Activated T-cell treated with anti-CD3 and anti-CD28 coated beads for 1 hour (primary cell): ENCODE data around the gene HOXC12.

ENCODE experiments used
- DNase-seq: peaks from one replicate; pipeline ENCODE4 v3.0.0-alpha.2; 2020; ENCODE audit warnings: low read depth

Gene HOXC12

GRCh38 chr12:53996240-53997203 lies 41.8 kb downstream of the HOXC12 start:
- no peak for DNase-seq

- DNase-seq = no peak
Observed at GRCh38 chr12:53997204-53998109, 42.8 kb downstream of the HOXC12 start.

DNA sequence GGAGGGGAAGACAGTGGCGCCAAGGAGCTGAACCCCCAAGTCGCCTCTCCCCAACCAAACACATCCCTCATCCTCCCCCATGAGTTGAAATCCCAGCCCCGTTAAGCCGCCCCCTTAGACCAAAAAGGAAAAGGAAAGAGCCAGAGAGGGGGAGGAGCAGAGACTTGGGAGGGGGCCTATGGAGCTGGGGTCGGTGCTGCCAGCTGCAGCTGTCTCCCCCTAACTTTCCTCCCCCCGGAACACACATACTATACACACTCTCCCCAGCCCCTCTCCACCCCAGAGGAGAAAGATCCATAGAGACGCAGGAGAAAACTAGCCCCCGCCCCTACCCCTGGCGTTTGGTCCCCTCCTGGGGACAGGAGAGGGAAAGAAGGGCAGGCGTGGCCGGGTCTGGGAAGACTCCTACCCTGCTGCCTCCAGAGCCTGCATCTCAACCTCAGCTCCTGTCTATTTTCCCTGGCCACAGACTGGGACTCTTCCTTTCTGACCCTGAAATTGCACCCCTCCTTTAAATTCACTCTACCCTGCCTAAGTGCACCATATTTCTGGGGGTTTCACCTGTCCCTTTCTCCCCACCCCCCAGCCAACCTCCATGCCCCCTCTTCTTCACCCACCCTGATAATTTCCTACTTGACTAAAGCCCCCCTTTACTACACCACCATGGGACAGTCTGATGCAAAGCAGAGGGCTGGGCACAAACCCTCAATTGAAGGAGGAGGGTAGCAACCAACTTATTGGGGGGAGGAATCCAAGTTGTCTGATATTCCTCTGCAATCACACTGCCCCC lies 43.6 kb downstream of the HOXC12 start:
- no peak for DNase-seq

DNA sequence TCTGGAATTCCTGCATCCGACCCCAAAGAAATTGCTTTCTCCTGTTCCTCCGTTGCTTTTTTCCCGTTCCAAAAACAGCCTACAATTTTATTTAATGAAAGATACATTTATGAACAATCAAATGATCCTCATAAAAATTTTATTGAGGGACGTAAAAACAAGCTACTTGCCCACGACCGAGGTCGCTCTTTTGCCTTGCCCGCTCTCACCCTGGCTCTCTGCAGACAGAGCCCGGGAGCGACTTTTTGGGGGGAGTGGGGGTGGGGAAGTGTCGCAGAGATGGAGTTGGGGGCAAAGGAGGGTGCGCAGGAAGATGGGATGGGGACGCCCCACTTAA lies 44.2 kb downstream of the HOXC12 start:
- DNase-seq = no peak

GRCh38 chr12:53999559-54000115 lies 44.9 kb downstream of the HOXC12 start:
- no peak for DNase-seq

GRCh38 chr12:54000116-54001114 lies 45.7 kb downstream of the HOXC12 start, which contains the start of gene HOXC9:
Gene HOXC9 (plus strand): TSS chr12:54000161. CDS start chr12:54000189, 28 bp downstream.
- DNase-seq = no peak

- DNase-seq = no peak
Observed at GRCh38 chr12:54001283-54002187, 46.8 kb downstream of the HOXC12 start.

- DNase-seq = no peak
Observed at GRCh38 chr12:54002278-54002914, 47.7 kb downstream of the HOXC12 start.

DNA sequence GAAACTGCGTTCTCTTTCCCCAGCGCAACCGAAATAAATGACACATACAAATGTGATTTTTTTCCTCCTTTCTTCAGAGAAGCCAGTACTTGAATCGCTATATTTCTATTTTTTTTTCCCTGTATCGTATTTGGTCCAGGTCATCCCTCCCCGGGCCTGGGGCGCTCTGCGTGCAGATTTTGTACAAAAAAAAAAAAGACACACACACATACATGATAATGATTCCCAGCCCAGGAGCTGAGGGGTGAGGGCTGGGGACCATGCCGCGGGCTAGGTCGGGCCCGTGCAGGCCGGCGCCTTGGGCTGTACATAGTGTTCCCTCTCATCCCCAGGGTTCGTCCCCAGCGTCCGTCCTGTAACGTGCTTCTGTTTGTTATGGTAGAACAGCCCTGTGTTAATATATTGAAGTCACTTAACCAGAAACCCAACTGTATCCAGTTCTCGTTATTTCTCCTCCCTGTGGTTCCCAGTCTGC lies 48.2 kb downstream of the HOXC12 start:
- no peak for DNase-seq

DNA sequence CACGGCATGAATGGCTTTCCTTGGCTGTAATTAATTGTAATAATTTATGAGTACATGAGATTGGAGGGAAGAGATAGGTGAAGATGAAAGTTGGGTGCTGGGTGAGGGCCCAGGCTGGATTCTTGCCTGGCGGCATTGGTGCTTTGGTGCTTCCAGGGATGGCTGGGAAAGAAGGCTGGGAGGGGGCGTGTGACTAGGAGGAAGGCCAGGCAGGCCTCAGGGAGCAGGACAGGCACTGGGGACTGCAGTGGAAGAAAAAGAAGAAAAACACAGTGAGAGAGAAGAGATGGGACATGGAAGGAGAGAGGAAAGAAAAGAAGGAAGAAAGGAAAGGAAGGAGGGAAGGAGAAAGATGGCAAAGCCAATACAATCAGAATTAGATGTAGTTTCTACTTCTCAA lies 48.9 kb downstream of the HOXC12 start:
- DNase-seq = no peak

GRCh38 chr12:54004063-54004840 lies 49.5 kb downstream of the HOXC12 start:
- no peak for DNase-seq

DNA sequence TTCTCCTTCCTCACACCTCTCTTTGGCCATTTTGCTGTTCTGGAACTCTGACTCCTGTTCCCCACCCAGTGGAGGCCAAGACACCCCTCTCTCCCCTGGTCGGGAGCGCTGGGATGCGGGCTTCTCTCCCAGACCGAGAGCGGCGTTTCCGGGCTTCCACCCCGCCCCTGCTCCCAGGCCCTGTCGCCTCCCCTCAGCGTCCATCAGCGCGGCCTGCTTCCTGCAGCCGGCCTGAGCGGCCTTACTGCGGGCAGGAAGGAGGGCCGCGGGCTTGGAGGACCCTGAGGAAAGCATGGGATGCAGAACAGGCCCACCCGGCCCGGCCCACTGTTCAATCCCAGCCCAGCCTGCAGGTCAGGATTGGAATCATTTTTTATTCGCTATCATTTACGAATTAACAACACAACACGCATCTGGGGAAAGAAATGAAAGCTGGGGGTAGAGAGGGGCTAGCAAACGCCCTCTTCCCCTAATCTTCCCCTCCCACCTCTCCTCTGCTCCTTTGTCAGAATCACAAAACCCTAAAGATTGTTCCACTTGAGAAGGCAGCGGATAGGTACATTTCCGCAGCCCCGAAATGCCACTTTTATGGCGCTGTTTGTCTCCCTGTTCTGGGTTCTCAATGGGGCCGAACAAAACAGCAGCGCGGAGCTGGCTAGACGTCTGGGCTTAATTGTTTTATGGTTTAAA lies 50.3 kb downstream of the HOXC12 start:
- no peak for DNase-seq

DNA sequence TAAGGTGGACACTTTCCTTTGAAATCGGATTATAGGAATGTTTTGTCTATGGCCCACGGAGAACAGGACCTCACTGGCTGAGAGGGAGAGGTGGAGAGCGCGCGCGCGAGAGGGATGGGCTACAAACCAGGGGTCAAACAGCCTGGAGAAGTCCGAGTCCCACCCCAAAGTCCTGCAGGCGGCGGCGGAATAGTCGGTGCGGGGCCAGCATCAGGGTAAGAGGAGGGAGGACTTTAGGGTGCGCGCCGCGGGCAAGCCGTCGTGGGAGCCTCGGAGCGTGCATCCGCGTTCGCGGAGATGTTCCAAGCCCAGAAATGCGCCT lies 50.8 kb downstream of the HOXC12 start:
- no peak for DNase-seq

DNA sequence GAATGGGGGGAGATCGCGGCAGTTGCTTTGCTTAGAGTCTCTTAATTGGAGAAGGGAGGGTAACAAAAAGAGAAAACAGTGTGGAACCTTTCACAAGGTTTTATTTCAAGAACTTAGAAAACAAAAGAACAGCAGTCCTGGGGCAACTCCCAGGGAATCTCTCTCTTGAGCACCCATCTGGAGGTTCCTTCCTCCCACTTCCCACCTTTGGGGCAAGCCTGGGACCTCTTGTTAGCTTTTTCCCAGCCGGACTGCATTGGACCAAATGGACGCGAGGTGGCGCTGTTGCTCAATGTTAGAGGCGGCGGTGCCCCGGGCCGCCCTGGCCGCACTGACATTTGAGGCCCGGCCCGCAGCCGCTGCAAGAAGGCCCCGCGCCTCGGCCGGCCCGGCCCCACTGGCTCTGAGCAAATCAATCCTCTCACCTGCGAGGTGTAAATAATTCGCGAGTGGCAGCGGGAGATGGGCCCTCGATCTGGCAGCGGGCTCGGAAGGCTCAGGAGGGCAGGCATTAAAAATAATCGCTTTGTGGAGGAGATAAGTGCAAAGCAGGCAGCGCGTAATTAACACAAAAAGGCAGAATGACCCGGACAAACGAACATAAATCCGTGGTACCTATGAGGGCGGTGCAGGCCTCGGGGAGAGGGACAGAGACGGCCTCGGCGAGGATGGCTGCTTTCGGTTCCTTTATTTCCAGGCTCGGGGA lies 51.3 kb downstream of the HOXC12 start:
- peak; percentile 87 for DNase-seq

GRCh38 chr12:54006559-54007220 lies 52.0 kb downstream of the HOXC12 start:
- DNase-seq = no peak
